Endothelial cell of umbilical vein (primary cell): ENCODE results near the gene MN1. TPM values are rescaled to one million over a fixed set of nuclear protein-coding genes. Genes with fewer than 3 reads are reported as not detected.

Experiments
- BruUV-seq: library from RNA; stranded (reverse); fragments of 400-500 nt; replicated peaks from 2 replicates; lab custom pipeline; 2021; lab: Mats Ljungman, UMichigan
- CTCF ChIA-PET: fragments of 300-600, 350-600 bp; sonication (Branson Sonifier 250); formaldehyde crosslinking; loops from one replicate; lab custom pipeline; 2021; ENCODE audit warnings: antibody characterized with exemption, inconsistent platforms; lab: Charles Lee
- POLR2A ChIA-PET: fragments of 300-600, 350-600 bp; sonication (Branson Sonifier 250); formaldehyde crosslinking; loops from one replicate; lab custom pipeline; 2021; ENCODE audit warnings: antibody characterized with exemption, inconsistent platforms; lab: Charles Lee
- DNase-seq: peaks from one replicate; pipeline ENCODE4 v3.0.0-alpha.2; 2011; ENCODE audit warnings: low read depth, low spot score
- FAIRE-seq: peaks from 2 replicates; lab custom pipeline; 2011; peaks lifted over from hg19 to GRCh38; lab: Jason Lieb, UNC
- H2AFZ ChIP-seq: 2 replicates; pipeline ENCODE4 v1.6.0; 2012; ENCODE audit warnings: low read depth, low read length, control low read depth, inconsistent platforms
- H3K27ac ChIP-seq: 2 replicates; pipeline ENCODE4 v1.5.1; 2011; ENCODE audit warnings: low read depth, mild to moderate bottlenecking, control low read depth, low read length, moderate library complexity; ENCODE audit not compliant: insufficient read depth
- H3K27me3 ChIP-seq, 2 experiments: 2 replicates each; pipeline versions ENCODE4 v1.6.0 to v1.6.1; 2011; ENCODE audit warnings: low read length in 2 of 2, mixed read lengths in 1 of 2; ENCODE audit not compliant: control insufficient read depth in 2 of 2, insufficient read depth in 2 of 2
- H3K36me3 ChIP-seq, 2 experiments: 2 replicates in 1 of 2; 3 replicates in 1 of 2; pipeline ENCODE4 v1.5.1; 2011; ENCODE audit warnings: low read length in 2 of 2, mild to moderate bottlenecking in 1 of 2, moderate library complexity in 1 of 2; ENCODE audit not compliant: control insufficient read depth in 2 of 2, insufficient read depth in 2 of 2; ENCODE audit errors: extremely low read depth in 1 of 2
- H3K4me1 ChIP-seq: 3 replicates; pipeline ENCODE4 v1.5.1; 2011; ENCODE audit warnings: mild to moderate bottlenecking, low read length; ENCODE audit not compliant: control insufficient read depth, insufficient read depth; ENCODE audit errors: extremely low read depth
- H3K4me2 ChIP-seq: 2 replicates; pipeline ENCODE4 v1.6.1; 2011; ENCODE audit warnings: low read length, control low read depth, mixed read lengths; ENCODE audit not compliant: insufficient read depth
- H3K4me3 ChIP-seq, 3 experiments: fragments of 200-600 bp in 1 of 3; sonication (generic), shearing (Covaris generic) in 1 of 3; replicated peaks in 1 of 3; 2 replicates each; pipeline ENCODE4 v1.5.1; 2011 to 2016; ENCODE audit warnings: control low read depth in 3 of 3, low read length in 3 of 3, mild to moderate bottlenecking in 2 of 3, inconsistent platforms in 1 of 3, low read depth in 1 of 3, moderate library complexity in 1 of 3; ENCODE audit not compliant: insufficient read depth in 1 of 3
- H3K79me2 ChIP-seq: 2 replicates; pipeline ENCODE4 v1.6.0; 2012; ENCODE audit warnings: low read length, inconsistent platforms; ENCODE audit not compliant: control insufficient read depth, insufficient read depth
- H3K9ac ChIP-seq: replicated peaks from 2 replicates; pipeline ENCODE3; 2011; ENCODE audit warnings: low read length, control low read depth; ENCODE audit not compliant: insufficient read depth; ENCODE audit errors: extremely low read depth
- H3K9me1 ChIP-seq: replicated peaks from 3 replicates; pipeline ENCODE4 v1.6.0; 2011; ENCODE audit warnings: mild to moderate bottlenecking, low read length; ENCODE audit not compliant: control insufficient read depth, insufficient read depth; ENCODE audit errors: extremely low read depth
- H3K9me3 ChIP-seq: replicated peaks from 2 replicates; pipeline ENCODE4 v1.5.1; 2012; ENCODE audit warnings: low read length, inconsistent platforms; ENCODE audit not compliant: control insufficient read depth, insufficient read depth
- H4K20me1 ChIP-seq: replicated peaks from 2 replicates; pipeline ENCODE3; 2011; ENCODE audit warnings: mild to moderate bottlenecking, low read length; ENCODE audit not compliant: control insufficient read depth, insufficient read depth; ENCODE audit errors: extremely low read depth
- CTCF ChIP-seq, 2 donors: IDR thresholded peaks; 1 replicate in 1 of 2; 2 replicates in 1 of 2; pipeline ENCODE4 v1.5.1; 2011; ENCODE audit warnings: low read length in 2 of 2, mild to moderate bottlenecking in 2 of 2, moderate library complexity in 2 of 2, control low read depth in 1 of 2, inconsistent platforms in 1 of 2, low read depth in 1 of 2; ENCODE audit not compliant: insufficient read depth in 1 of 2; ENCODE audit errors: extremely low read depth in 1 of 2
- EZH2 ChIP-seq: IDR thresholded peaks from 2 replicates; pipeline ENCODE4 v1.6.1; 2012; ENCODE audit warnings: borderline replicate concordance, low read depth, mild to moderate bottlenecking, moderate library complexity, low read length, inconsistent platforms; ENCODE audit not compliant: severe bottlenecking
- FOS ChIP-seq: IDR thresholded peaks from 2 replicates; pipeline ENCODE4 v1.6.1; 2011; ENCODE audit warnings: mild to moderate bottlenecking, low read length, moderate library complexity, borderline replicate concordance; ENCODE audit not compliant: insufficient read depth
- GATA2 ChIP-seq: IDR thresholded peaks from 2 replicates; pipeline ENCODE4 v1.7.0; 2011; ENCODE audit warnings: low read depth, mild to moderate bottlenecking, moderate library complexity, mixed read lengths, low read length; ENCODE audit not compliant: insufficient read length, insufficient read depth
- JUN ChIP-seq: IDR thresholded peaks from 2 replicates; pipeline ENCODE4 v1.6.1; 2011; ENCODE audit warnings: borderline replicate concordance, low read depth; ENCODE audit not compliant: insufficient read length, insufficient read depth
- MYC ChIP-seq: IDR thresholded peaks from one replicate; pipeline ENCODE4 v1.6.1; 2011; ENCODE audit warnings: mild to moderate bottlenecking, low read depth, low read length
- POLR2A ChIP-seq: IDR thresholded peaks from 2 replicates; pipeline ENCODE4 v1.6.1; 2012; ENCODE audit warnings: low read depth, mild to moderate bottlenecking, control low read depth, low read length
- POLR2AphosphoS5 ChIP-seq: IDR thresholded peaks from 2 replicates; pipeline ENCODE4 v1.6.1; 2012; ENCODE audit warnings: low read depth, mild to moderate bottlenecking, control low read depth, low read length, moderate library complexity; ENCODE audit not compliant: insufficient read depth
- dilution Hi-C: fragments of 300-500 bp; cut with MboI; formaldehyde crosslinking; loops from one replicate; pipeline ENCODE4 v1.15.0; 2019; ENCODE audit warnings: low sequenced_read_pairs; ENCODE audit not compliant: extremely low pct_ligation_motif_present
- intact Hi-C: fragments of 100-400 bp; cut with micrococcal nuclease; formaldehyde crosslinking; loops from one replicate; pipeline ENCODE4 v1.10.0; 2022
- polyA plus RNA-seq, 4 experiments: library from polyadenylated mRNA; depleted of rRNA in 3 of 4; stranded (reverse) in 3 of 4; unstranded in 1 of 4; fragments of >200 nt; gene quantifications; 2 replicates each; pipeline versions ENCODE4 v1.2.1 to v1.2.3, GENCODE V29; 2011 to 2012; ENCODE audit warnings: missing spikeins in 1 of 4
- total RNA-seq: library from RNA; stranded (reverse); gene quantifications from 2 replicates; pipeline ENCODE4 v1.2.3, GENCODE V29; 2021
- TF ChIP-seq, protein P1 (sequence below): IDR thresholded peaks from 2 replicates; pipeline ENCODE4 v1.6.1; 2011; ENCODE audit not compliant: insufficient read depth, insufficient read length

The MN1 gene
- total and polyA plus RNA-seq, 2 donors (not counting 3 experiments of a cell fraction or from before 2014, with no cell fraction given), result 3.8 to 5.2 TPM

DNA sequence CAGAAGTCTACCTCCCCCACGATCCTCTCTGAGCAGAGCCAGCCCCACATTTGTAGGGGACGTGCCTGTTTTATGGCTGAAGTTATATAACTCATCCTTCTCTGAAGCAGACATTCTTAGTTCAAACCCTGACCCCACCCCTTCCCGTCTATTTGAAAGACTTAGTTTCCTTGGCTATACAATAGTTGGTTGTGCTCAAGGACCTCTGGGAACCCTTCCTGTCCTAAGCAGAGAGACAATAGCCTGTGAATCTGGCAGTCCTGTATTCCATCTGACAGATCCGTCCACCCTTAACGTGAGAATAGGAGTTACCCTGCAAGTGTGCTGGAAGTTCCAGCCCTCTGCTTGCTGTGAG lies 75.2 kb downstream of the MN1 start:
- no TSS peak for BruUV-seq
- H3K27me3 ChIP-seq, result no peaks in the 10 kb centered on the region
- H3K27ac ChIP-seq, result peak overlapping the region; percentile 25
- ChIA-PET CTCF (interaction anchor here (0.6 kb wide), 1 partner anchor 307 kb away, joined by 4 read pairs; no protein-coding TSS in a partner anchor), POLR2A (no interaction called here)
- H4K20me1 ChIP-seq, result no peaks in the 10 kb centered on the region
- no peaks in the 10 kb centered on the region for H3K9me1 ChIP-seq
- peak overlapping the region; percentile 56 for H3K4me2 ChIP-seq
- no peaks in the 10 kb centered on the region for H3K79me2 ChIP-seq
- TF ChIP-seq GATA2 (no peak), MYC (no peak), CTCF (IDR thresholded peaks at IDR 0.05; ENCODE audit: extremely low read depth in 1 of 2, insufficient read depth in 1 of 2, low read depth in 1 of 2, low read length in 2 of 2) (no peak), POLR2AphosphoS5 (no peak)
- TF ChIP-seq, protein P1, sequence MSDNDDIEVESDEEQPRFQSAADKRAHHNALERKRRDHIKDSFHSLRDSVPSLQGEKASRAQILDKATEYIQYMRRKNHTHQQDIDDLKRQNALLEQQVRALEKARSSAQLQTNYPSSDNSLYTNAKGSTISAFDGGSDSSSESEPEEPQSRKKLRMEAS, result no peak
- peak overlapping the region; percentile 90 for H2AFZ ChIP-seq
- peak overlapping the region in 1 of 3 experiments; percentile 5 for H3K4me3 ChIP-seq
- H3K9me3 ChIP-seq, result no peaks in the 10 kb centered on the region
- FAIRE-seq (no peak), DNase-seq (no peak)
- intact Hi-C loops (no loop called here), dilution Hi-C loops (no loop called here)
- H3K4me1 ChIP-seq, result peaks cover 17% of the 10 kb centered on the region
- H3K36me3 ChIP-seq, result no peaks in the 10 kb centered on the region
- H3K9ac ChIP-seq, result no peak overlapping the region

DNA sequence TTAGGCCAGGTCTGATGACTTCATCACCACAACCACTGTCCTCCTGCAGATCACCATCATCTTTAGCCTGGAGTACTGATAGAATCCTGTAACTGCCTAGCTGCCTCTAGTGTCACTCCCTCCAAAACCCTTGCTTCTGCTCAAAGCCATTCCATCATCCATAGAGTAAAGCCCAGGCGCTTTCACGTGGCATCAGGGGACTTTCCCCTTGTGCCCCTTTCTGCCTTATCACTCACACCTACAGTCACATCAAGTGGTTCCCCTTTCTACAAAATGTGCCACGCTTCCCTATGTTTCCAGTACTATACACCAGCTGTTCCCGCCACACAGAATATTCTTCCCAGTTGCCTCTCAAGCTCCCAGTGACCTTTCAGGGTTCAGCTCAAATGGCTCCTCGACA lies 75.9 kb downstream of the MN1 start:
- Histone ChIP-seq H3K4me2 (no peak overlapping the region), H3K9ac (no peak overlapping the region), H3K79me2 (no peaks in the 10 kb centered on the region), H4K20me1 (no peaks in the 10 kb centered on the region), H3K27me3 (no peaks in the 10 kb centered on the region), H3K4me3 (no peak overlapping the region), H3K36me3 (no peaks in the 10 kb centered on the region), H3K27ac (peak overlapping the region; percentile 13), H2AFZ (no peak overlapping the region), H3K9me1 (no peaks in the 10 kb centered on the region), H3K9me3 (no peaks in the 10 kb centered on the region), H3K4me1 (peaks cover 17% of the 10 kb centered on the region)
- dilution Hi-C loops, result no loop called here
- intact Hi-C loops, result no loop called here
- TF ChIP-seq, protein P1, result no peak
- no peak for TF ChIP-seq MYC
- TF ChIP-seq POLR2AphosphoS5, result no peak
- no peak for TF ChIP-seq JUN
- TF ChIP-seq POLR2A, result no peak
- no peak for TF ChIP-seq EZH2
- TF ChIP-seq CTCF (IDR thresholded peaks at IDR 0.05; ENCODE audit: extremely low read depth in 1 of 2, insufficient read depth in 1 of 2, low read depth in 1 of 2, low read length in 2 of 2), result no peak
- TF ChIP-seq FOS, result no peak
- TF ChIP-seq GATA2, result no peak
- CTCF ChIA-PET, result interaction anchor here (1.6 kb wide), 1 partner anchor 9 kb away, joined by 3 read pairs; no protein-coding TSS in a partner anchor
- POLR2A ChIA-PET, result no interaction called here
- no peak for FAIRE-seq
- no TSS peak for BruUV-seq
- DNase-seq, result no peak
